ENCODE results near the gene GXYLT2. TPM values are rescaled to one million over a fixed set of nuclear protein-coding genes. Genes with fewer than 3 reads are reported as not detected.
A peak's percentile ranks its signal among the peaks of the same experiment; 100 is the strongest.

The GXYLT2 gene
- total RNA-seq, 4 donors from 2014 or later: 1.5 to 12.5 (median 7.5) TPM

- no peaks in the 10 kb centered on the region for H3K36me3 ChIP-seq
- in situ Hi-C loops (cut with MboI; ENCODE audit: low pct_ligation_motif_present in 1 of 4, low pct_unique_long_range_greater_than_20kb in 1 of 4, low sequenced_read_pairs in 3 of 4): no loop called here
- no peak overlapping the region for H3K4me3 ChIP-seq
- no peaks in the 10 kb centered on the region for H3K9me3 ChIP-seq
- peaks cover 9 to 55% (median 30%) of the 10 kb centered on the region in 4 donors for H3K4me1 ChIP-seq
- intact Hi-C loops (cut with DNase I; ENCODE audit: low total_unique reads): no loop called here
- 21 to 36% methylated on average over 4 to 8 of the region's 8 CpGs for WGBS, 2 donors (ENCODE audit: low coverage in 1 of 2)
- H3K27me3 ChIP-seq: no peaks in the 10 kb centered on the region
- TF ChIP-seq POLR2A (IDR thresholded peaks at IDR 0.05): no peak
- TF ChIP-seq POLR2AphosphoS5 (IDR thresholded peaks at IDR 0.05): peak in 1 of 3 donors; percentile 31
- H3K27ac ChIP-seq: peak overlapping the region; percentile 64 to 70 (median 66)
- DNase-seq: peak; percentile 18
These were observed 3.4 kb downstream of the GXYLT2 start for GRCh38 chr3:72891053-72891855.

GRCh38 chr3:72892081-72892775 lies 4.4 kb downstream of the GXYLT2 start:
- H3K4me3 ChIP-seq: no peak overlapping the region

GRCh38 chr3:72892870-72893269 lies 5.0 kb downstream of the GXYLT2 start:
- no peaks in the 10 kb centered on the region for H3K9me3 ChIP-seq
- no peak for DNase-seq

More at GRCh38 chr3:72892081-72892775, 4.4 kb downstream of the GXYLT2 start:
- intact Hi-C loops (cut with DNase I; ENCODE audit: low total_unique reads) (no loop called here), in situ Hi-C loops (cut with MboI; ENCODE audit: low pct_ligation_motif_present in 1 of 4, low pct_unique_long_range_greater_than_20kb in 1 of 4, low sequenced_read_pairs in 3 of 4) (no loop called here)
- TF ChIP-seq POLR2AphosphoS5 (IDR thresholded peaks at IDR 0.05) (peak; percentile 26 to 59 (median 33)), POLR2A (IDR thresholded peaks at IDR 0.05) (no peak)
- Histone ChIP-seq H3K27ac (peak overlapping the region; percentile 64 to 70 (median 66)), H3K4me1 (peaks cover 3 to 54% (median 30%) of the 10 kb centered on the region in 4 donors), H3K36me3 (no peaks in the 10 kb centered on the region), H3K27me3 (no peaks in the 10 kb centered on the region), H3K9me3 (no peaks in the 10 kb centered on the region)
- peak; percentile 27 for DNase-seq
- 40 to 46% methylated on average over 3 to 4 of the region's 4 CpGs for WGBS, 2 donors (ENCODE audit: low coverage in 1 of 2)

GRCh38 chr3:72894976-72895552 lies 7.2 kb downstream of the GXYLT2 start:
- 70 to 90% methylated on average over 1 to 5 of the region's 5 CpGs for WGBS, 2 donors (ENCODE audit: low coverage in 1 of 2)
- intact Hi-C loops (cut with DNase I; ENCODE audit: low total_unique reads) (no loop called here), in situ Hi-C loops (cut with MboI; ENCODE audit: low pct_ligation_motif_present in 1 of 4, low pct_unique_long_range_greater_than_20kb in 1 of 4, low sequenced_read_pairs in 3 of 4) (no loop called here)
- H3K9me3 ChIP-seq: no peaks in the 10 kb centered on the region
- no peak overlapping the region for H3K4me3 ChIP-seq
- peaks cover 0 to 48% (median 25%) of the 10 kb centered on the region in 4 donors for H3K4me1 ChIP-seq
- no peaks in the 10 kb centered on the region for H3K36me3 ChIP-seq
- no peaks in the 10 kb centered on the region for H3K27me3 ChIP-seq
- no peak overlapping the region for H3K27ac ChIP-seq
- no peak for DNase-seq
- TF ChIP-seq CTCF (IDR thresholded peaks at IDR 0.05) (no peak), POLR2AphosphoS5 (IDR thresholded peaks at IDR 0.05) (no peak), POLR2A (IDR thresholded peaks at IDR 0.05) (no peak), EP300 (IDR thresholded peaks at IDR 0.05; ENCODE audit: low read depth) (no peak)

More at GRCh38 chr3:72892870-72893269, 5.0 kb downstream of the GXYLT2 start:
- no peak overlapping the region for H3K4me3 ChIP-seq
- H3K36me3 ChIP-seq: no peaks in the 10 kb centered on the region
- 74 to 76% methylated on average over 4 of the region's 4 CpGs for WGBS, 2 donors (ENCODE audit: low coverage in 1 of 2)
- peak overlapping the region in 3 of 4 donors; percentile 29 to 70 (median 64) for H3K27ac ChIP-seq
- TF ChIP-seq POLR2A (IDR thresholded peaks at IDR 0.05) (no peak), POLR2AphosphoS5 (IDR thresholded peaks at IDR 0.05) (no peak), CTCF (IDR thresholded peaks at IDR 0.05) (no peak), EP300 (IDR thresholded peaks at IDR 0.05; ENCODE audit: low read depth) (no peak)
- in situ Hi-C loops (cut with MboI; ENCODE audit: low pct_ligation_motif_present in 1 of 4, low pct_unique_long_range_greater_than_20kb in 1 of 4, low sequenced_read_pairs in 3 of 4): no loop called here
- intact Hi-C loops (cut with DNase I; ENCODE audit: low total_unique reads): no loop called here
- no peaks in the 10 kb centered on the region for H3K27me3 ChIP-seq
- H3K4me1 ChIP-seq: peaks cover 0 to 53% (median 31%) of the 10 kb centered on the region in 4 donors

All from transverse colon (tissue), 4 donors.